ENCODE data around the gene CLEC4D.
"Not testable (repeated sequence)": the region's sequence is repeated elsewhere in the genome, so short reads cannot be mapped to it uniquely, and the experiment has no call there.

Gene CLEC4D

DNA sequence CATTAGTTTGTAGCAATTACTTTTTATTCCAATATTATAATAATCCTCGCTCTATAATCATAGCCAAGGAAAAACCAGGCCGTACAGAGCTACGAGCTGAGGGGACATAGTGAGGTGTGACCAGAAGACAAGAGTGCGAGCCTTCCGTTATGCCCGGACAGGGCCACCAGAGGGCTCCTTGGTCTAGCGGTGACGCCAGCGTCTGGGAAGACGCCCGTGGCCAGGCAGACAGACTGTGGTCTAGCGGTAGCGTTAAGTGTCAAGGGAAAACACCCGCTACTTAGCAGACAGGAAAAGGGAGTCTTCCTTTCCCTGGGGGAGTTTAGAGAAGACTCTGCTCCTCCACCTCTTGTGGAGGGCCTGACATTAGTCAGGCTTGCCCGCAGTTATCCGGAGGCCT is 24.5 kb downstream of the CLEC4D start:
- not testable (repeated sequence) for DNase-seq

DNA sequence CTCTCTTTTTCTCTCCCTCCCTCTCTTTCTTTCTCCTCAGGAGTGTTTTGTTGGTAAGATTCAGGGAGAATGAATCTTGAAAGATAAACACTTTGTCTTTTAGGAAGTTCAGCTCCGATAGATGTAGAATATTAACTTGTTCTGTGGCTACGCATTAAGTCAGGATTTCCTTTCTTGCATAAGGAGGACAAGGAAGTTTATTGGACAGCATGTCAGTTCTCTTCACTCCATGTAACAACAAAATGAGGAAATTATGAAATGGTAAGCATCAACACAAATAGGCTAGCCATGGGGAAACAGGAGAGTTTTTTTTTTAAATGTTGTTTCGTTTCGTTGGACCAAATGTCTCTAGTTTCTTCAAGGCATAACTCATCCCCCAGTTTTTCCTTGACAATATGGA is 27.5 kb downstream of the CLEC4D start, which contains the start of gene CLEC4E:
TSS of gene CLEC4E (minus strand) at position 75 of the 400 bp plus-strand sequence. CDS start 108 bp downstream, outside the sequence.
- not testable (repeated sequence) for DNase-seq

DNA sequence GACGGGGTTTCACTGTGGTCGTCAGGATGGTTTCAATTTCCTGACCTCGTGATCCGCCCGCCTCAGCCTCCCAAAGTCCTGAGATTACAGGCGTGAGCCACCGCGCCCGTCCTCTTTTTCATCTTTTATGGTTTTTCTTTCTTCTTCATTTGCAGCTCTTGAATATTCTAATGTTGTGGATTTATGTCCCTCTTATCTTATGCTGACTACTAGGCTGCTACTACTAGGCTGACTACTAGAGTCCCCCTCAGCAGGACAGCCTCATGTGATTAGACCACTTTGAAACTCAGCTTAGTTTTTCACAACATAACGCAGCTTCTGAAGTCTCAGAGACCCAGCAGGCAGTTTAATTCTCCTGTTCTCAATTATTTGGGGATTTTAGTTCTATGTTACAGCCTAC is 28.3 kb downstream of the CLEC4D start:
- DNase-seq: no peak

DNA sequence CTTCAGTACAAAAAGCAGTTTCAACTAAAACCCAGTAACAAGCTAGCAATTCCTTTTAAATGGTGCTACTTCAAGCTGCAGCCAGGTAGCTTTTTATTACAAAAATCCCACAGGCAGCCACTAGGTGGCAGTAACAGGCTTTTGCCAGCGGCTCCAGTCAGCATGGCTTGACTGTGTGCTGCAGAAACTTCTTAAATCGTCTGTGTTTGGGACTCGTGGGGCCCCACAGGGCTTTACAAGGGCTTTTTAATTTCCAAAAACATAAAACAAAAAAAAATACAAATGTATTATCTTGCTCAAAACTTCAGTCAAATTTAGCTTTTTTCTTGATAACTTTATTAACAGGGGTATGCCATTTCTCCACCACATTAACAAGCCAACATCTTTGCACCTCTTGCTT is 31.0 kb downstream of the CLEC4D start:
- peak; percentile 66 to 77 for DNase-seq

DNA sequence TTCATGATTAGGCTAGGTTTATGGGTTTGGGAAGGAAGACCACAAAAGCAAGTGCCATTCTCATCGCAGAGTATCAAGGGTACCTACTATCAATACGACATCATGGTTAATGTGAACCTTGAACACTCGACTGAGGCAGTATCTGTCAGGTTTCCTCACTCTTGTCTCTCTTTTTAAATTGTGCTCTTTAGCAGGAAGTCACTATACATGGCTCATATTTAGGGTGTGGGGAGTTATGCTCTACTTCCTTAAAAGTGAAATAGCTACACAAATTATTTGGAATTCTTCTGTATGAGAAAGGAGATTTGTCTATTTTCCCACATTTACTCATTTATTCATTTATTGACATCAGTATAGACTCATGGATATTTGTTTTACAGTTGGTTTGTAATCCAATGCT is 33.3 kb downstream of the CLEC4D start:
- DNase-seq: no peak

DNA sequence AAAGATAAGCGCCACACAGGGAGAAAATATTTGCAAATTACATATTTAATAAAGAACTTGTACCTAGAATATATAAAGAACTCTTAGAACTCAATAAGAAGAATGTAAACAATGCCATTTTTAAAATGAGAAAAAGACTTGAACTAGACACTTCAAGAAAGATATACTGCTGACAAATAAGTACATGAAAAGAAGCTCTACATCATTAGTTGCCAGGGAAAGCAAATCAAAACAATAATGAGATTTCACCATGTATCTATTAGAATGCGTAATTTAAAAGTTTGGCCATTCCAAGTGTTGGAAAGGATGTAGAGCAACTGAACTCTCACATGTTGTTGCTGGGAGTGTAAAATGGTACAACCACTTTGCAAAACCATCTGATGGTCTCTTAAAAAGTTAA is 34.3 kb downstream of the CLEC4D start:
- DNase-seq: no peak

DNA sequence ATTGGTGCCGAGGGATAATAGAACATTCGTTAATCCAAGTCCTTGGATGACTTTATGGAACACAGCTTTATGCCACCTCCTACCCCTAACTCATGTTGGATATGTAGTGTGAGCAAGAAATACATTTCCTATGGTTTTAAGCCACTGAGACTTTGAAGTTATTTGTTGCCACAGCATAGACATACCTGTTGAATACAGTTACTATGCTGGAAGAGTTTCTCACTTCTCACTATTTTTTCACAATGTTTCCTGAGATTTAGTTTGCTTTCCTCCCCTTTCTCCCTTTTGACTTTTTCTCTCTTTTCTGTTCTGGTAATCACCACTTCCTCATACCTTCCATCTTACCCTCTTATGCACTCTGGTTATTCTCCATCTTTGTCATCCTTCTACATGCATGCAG is 34.9 kb downstream of the CLEC4D start:
- DNase-seq: no peak

DNA sequence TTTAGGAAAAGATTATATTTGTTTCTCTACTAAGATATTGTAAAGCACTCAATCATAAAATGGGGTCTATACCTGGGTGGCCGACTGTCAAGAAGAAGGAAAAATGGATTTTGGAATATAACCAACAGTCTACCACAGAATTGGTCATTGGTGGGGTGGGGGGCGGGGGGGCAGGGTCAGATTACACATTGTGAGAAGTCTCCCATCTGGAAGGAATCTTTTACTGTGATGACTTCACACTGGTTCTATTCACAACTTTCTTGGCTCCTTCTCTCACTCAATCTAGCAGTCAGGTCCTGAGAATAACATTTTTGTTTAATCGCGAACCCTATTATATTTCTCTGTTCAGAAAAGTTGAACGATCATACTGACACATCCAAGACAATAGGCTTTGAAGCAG is 36.1 kb downstream of the CLEC4D start:
- DNase-seq: no peak

DNA sequence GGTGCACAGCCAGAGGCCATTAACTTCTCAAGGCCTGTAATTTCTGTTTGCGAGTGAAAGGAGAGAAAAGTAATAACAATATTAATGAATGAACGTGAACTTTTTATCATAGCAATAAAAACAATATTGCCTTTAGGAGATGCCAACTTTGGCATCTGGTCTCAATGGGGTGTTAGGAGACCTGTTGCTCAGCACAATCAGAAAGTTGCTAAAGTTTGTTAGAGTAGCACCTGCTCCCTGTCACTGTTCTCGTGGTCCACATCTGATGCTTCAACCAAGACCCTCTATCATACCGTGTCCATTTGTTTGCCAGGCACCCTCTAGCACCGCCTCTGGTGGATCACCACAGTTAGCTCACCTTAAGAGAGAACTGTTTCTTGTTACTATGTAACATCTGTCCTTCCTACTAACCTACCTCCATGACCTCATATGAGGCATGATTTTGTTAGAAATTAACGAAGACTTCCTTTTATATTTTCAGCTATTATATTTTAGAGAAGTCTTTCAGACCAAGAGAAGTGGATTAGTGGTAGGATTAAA is 39.9 kb downstream of the CLEC4D start:
- no peak for DNase-seq

DNA sequence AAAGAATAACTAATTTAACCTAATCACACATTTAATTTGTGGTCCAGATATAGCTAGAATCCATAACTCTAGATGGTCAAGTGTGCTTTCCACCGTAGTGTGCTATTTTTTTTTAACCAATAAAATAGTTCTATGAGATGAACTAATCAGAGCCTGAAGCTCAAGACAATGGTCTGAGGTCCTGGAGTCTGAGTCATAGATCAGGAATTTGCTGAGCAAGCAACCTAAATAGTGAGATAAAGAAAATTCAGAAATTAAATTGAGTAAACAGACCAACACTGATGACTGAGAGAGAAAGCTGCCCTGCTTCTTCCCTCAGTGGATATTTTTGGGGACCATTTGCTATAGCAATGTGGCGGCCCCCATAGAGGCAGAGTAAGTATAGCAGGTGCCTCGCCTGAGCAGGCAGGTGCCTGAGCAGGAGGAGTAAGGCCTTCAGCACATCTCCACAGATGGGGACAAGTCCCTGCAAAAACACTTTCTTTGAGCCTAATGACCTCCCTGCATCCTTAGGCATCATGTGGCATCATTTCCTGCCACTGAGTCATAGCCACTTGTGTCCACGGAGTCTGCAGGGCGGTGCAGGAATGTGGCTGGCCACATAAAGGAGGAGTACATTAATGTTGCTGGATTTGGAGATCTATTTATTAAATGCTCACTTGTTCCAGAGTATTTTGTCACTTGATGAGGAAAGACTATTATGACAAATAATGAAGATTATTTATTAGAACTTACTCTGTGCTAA is 41.3 kb downstream of the CLEC4D start:
- no peak for DNase-seq

DNA sequence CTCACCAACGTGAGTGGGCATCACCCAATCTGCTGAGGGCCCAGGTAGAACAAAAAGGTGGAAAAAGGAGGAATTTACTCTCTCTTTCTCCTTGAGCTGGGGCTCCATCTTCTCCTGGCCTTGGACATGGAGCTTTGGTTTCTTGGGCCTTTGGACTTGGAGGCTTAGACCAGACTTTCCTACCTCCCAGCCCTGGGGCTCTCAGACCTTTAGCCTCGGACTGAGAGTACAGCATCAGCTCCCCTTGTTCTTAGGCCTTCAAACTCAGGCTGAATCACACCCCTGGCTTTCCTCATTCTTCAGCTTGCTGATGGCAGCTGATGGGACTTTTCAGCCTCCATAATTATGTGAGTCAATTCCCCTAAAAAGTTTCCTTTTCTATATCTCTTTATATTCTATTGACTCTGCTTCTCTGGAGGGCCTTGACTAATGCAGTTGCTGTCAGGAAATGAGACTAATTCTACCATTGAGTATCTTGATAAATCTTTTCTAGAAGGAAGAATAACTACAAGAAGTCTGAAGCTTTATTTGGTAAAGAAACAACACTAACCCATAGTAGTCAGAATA is 43.3 kb downstream of the CLEC4D start:
- no peak for DNase-seq

DNA sequence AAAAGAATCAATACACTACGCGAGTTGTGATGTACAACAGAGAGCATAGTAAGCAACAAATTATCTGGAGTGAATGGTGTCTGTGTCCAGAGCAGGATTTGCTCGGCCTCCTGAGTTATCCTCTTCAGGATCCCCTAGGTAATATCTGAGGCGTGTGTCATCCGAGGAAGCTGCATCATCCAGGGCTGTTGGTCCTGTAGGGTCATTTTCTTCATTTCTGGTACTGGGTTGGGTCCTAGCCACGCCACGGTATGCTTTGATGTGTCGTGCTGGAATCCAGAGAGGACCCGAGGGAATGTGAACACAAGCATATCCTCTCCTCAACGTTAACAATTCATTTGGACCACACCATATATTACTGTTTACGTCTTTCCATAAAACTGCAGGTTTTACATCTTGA is 46.4 kb downstream of the CLEC4D start:
- no peak for DNase-seq

DNA sequence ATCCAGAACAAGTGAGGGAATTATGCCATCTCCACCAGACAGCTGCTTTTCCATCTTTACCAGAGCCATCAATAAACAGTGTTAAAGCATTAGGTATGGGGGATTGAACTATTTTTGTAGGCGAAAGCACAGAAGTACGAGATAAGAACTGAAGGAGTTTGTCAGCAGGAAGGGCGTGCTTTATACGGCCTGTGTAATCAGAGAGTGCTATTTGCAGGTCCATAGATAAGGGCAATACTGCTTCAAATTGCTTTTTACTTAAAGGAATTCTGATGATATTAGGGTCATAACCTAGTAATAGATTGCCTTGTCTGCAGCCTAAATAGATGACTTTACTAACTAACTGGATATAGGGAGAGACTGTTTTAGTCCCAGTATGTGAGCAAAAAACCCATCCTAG is 47.7 kb downstream of the CLEC4D start:
- DNase-seq: no peak

DNA sequence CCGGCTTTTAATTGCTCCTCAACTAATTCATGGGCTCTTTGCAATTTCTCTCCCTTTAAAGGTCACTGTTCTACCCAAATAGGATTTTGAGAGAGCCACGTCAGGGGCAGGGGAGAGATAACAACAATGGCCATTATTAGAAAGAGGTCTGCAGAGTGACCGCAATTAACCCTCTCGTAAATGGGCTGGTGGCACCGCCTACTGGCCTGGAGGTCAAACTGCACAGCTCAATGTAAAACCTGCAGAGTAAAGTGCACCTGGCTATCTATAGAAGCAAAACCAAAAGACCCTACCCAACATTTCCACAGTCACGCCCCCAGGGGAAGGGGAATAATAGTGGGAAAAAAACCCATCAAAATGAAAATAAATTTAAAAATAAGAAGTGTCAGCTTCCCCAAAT is 49.0 kb downstream of the CLEC4D start:
- no peak for DNase-seq

DNA sequence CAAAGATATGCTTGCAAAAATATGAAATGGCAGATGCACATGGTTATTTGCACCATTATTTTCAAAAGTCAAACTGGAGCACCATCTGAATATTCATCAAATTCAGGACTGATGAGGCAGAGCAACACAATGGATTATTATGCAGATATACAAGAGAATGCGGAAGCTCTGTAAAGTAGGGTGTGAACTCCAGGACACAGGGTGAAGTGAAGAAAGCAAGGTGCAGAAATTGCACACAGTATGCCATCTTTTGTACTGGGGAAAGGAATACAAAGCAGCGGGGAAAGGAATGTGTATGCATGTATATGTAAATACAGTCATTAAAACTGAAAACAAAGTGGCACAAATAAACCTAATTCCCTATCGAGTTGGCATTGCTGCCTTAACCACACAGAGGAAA is 50.1 kb downstream of the CLEC4D start:
- no peak for DNase-seq

DNA sequence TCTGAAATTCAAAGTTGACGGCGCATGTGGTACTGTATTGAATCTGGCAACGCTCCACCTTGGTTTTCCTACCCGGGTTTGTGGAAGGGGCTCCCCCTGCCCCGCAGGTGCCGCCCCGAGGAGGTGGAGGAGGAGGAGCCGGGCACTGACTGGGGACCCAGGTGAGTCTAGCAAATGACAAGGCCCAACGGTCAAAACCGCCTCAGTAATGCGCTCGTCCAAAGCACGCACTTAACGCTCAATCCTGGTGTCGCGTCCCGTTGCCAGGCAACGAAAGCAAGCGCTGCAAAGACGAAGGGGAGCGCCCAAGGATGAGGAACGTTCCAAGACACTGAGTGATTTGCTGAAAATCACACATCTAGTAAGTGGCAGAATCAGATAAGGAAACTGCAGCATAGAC is 51.4 kb downstream of the CLEC4D start:
- DNase-seq: no peak

DNA sequence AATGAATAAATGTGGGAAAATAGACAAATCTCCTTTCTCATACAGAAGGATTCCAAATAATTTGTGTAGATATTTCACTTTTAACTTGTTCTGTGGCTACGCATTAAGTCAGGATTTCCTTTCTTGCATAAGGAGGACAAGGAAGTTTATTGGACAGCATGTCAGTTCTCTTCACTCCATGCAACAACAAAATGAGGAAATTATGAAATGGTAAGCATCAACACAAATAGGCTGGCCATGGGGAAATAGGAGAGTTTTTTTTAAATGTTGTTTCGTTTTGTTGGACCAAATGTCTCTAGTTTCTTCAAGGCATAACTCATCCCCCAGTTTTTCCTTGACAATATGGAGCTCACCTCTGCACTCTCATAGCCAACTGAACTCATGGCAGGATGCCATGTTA is 52.7 kb downstream of the CLEC4D start:
- not testable (repeated sequence) for DNase-seq

DNA sequence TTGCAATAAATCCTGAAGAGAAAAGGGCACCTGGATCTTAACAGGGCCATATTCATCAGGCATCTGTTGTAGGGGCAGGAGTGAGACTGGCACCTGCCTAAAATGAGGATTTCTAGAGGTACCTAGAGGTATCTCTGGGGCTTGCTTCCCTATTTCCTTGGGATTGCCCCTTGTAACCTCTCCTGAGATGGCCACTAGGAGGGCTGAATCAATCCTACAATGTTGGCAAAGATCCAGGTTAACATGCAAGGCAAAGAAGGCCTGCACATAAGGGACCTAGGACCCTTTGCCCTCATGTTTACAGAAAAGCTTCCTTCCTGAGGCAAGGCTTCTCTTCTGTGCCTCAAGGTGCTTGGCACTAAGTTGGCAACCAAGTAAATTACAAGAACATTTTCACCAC is 53.2 kb downstream of the CLEC4D start:
- DNase-seq: no peak

All from CD4-positive, alpha-beta T cell treated with Interferon alpha-2 for 1 hour (primary cell).